ENCODE results near the gene CCDC120. TPM values are rescaled to one million over a fixed set of nuclear protein-coding genes. Genes with fewer than 3 reads are reported as not detected.

CCDC120 gene
- total and polyA plus RNA-seq, 8 donors, result 2.3 to 25.4 (median 5.3) TPM

DNA sequence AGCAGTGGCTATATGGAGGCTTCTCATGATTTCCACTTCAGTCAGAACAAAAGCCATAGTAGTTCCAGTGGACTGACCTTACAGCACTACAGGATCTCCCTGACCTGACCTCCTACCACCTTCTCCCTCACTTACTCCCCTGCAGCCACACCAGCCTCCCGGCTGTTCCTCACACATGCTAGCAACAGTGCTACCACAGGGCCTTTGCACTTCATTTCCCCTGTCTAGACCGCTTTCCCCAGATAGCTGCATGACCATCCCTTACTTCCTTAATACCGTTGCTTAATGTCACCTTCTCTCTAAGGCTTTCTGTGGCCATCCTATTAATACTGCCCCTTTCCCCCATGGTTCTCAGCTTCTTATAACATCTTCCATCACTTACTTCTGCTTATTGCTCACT is 51.6 kb downstream of the CCDC120 start:
- no peak overlapping the region for H3K27ac ChIP-seq
- intact Hi-C loops (cut with DNase I; ENCODE audit: low total_unique reads), result no loop called here
- whole genome bisulfite sequencing, 5 donors, result 84 to 95% (median 90%) methylated on average over 2 to 3 of the region's 3 CpGs

GRCh38 chrX:49111791-49112190 is 53.0 kb downstream of the CCDC120 start:
- WGBS, 5 donors, result 71 to 90% (median 81%) methylated on average over 3 of the region's 3 CpGs
- H3K27me3 ChIP-seq, result no peaks in the 10 kb centered on the region
- DNase-seq, result no peak
- no peaks in the 10 kb centered on the region for H3K9me3 ChIP-seq
- no peak overlapping the region for H3K27ac ChIP-seq
- peaks cover 8 to 69% (median 62%) of the 10 kb centered on the region in 4 donors for H3K36me3 ChIP-seq
- intact Hi-C loops (cut with DNase I; ENCODE audit: low total_unique reads), result no loop called here
- no peak for TF ChIP-seq EP300 (IDR thresholded peaks at IDR 0.05)
- TF ChIP-seq POLR2AphosphoS5 (IDR thresholded peaks at IDR 0.05), result no peak
- TF ChIP-seq, protein P1, sequence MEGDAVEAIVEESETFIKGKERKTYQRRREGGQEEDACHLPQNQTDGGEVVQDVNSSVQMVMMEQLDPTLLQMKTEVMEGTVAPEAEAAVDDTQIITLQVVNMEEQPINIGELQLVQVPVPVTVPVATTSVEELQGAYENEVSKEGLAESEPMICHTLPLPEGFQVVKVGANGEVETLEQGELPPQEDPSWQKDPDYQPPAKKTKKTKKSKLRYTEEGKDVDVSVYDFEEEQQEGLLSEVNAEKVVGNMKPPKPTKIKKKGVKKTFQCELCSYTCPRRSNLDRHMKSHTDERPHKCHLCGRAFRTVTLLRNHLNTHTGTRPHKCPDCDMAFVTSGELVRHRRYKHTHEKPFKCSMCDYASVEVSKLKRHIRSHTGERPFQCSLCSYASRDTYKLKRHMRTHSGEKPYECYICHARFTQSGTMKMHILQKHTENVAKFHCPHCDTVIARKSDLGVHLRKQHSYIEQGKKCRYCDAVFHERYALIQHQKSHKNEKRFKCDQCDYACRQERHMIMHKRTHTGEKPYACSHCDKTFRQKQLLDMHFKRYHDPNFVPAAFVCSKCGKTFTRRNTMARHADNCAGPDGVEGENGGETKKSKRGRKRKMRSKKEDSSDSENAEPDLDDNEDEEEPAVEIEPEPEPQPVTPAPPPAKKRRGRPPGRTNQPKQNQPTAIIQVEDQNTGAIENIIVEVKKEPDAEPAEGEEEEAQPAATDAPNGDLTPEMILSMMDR (IDR thresholded peaks at IDR 0.05), result no peak
- TF ChIP-seq POLR2A (IDR thresholded peaks at IDR 0.05), result no peak
- H3K4me1 ChIP-seq, result no peaks in the 10 kb centered on the region
- H3K4me3 ChIP-seq, result no peak overlapping the region

More for the DNA sequence above, 51.6 kb downstream of the CCDC120 start:
- H3K27me3 ChIP-seq, result no peaks in the 10 kb centered on the region
- H3K4me3 ChIP-seq, result no peak overlapping the region
- no peak for DNase-seq
- H3K9me3 ChIP-seq, result no peaks in the 10 kb centered on the region
- TF ChIP-seq POLR2A (IDR thresholded peaks at IDR 0.05) (no peak), POLR2AphosphoS5 (IDR thresholded peaks at IDR 0.05) (no peak), EP300 (IDR thresholded peaks at IDR 0.05) (no peak)
- TF ChIP-seq, protein P1 (IDR thresholded peaks at IDR 0.05), result no peak
- peaks cover 8 to 55% (median 48%) of the 10 kb centered on the region in 4 donors for H3K36me3 ChIP-seq
- H3K4me1 ChIP-seq, result no peaks in the 10 kb centered on the region

GRCh38 chrX:49116076-49116475 is 57.3 kb downstream of the CCDC120 start:
- intact Hi-C loops (cut with DNase I; ENCODE audit: low total_unique reads), result no loop called here
- H3K36me3 ChIP-seq, result peaks cover 17 to 93% (median 86%) of the 10 kb centered on the region in 4 donors
- no peak overlapping the region for H3K4me3 ChIP-seq
- WGBS, 5 donors, result 78 to 86% (median 85%) methylated on average over 8 of the region's 8 CpGs
- H3K27me3 ChIP-seq, result no peaks in the 10 kb centered on the region
- DNase-seq, result no peak
- no peak overlapping the region for H3K27ac ChIP-seq
- H3K9me3 ChIP-seq, result no peaks in the 10 kb centered on the region
- TF ChIP-seq, protein P1 (IDR thresholded peaks at IDR 0.05), result no peak
- H3K4me1 ChIP-seq, result no peaks in the 10 kb centered on the region

- Histone ChIP-seq H3K36me3 (peaks cover 17 to 96% (median 89%) of the 10 kb centered on the region in 4 donors), H3K9me3 (no peaks in the 10 kb centered on the region), H3K4me1 (peaks cover 0 to under 1% (median 0%) of the 10 kb centered on the region in 4 donors), H3K27ac (no peak overlapping the region), H3K4me3 (no peak overlapping the region), H3K27me3 (no peaks in the 10 kb centered on the region)
- 75 to 100% (median 87%) methylated on average over 3 to 5 of the region's 5 CpGs for WGBS, 5 donors
- intact Hi-C loops (cut with DNase I; ENCODE audit: low total_unique reads), result no loop called here
- no peak for TF ChIP-seq POLR2A (IDR thresholded peaks at IDR 0.05)
- TF ChIP-seq EP300 (IDR thresholded peaks at IDR 0.05), result no peak
- TF ChIP-seq POLR2AphosphoS5 (IDR thresholded peaks at IDR 0.05), result no peak
- TF ChIP-seq, protein P1 (IDR thresholded peaks at IDR 0.05), result no peak
- DNase-seq, result no peak
Measured at GRCh38 chrX:49116716-49117115, 57.9 kb downstream of the CCDC120 start.
